Measurements from ENCODE around the gene TH. TPM values are rescaled to one million over a fixed set of nuclear protein-coding genes. Genes with fewer than 3 reads are reported as not detected.

Gene TH
- total RNA-seq, 1 experiment from 2014 or later, result not detected

DNA sequence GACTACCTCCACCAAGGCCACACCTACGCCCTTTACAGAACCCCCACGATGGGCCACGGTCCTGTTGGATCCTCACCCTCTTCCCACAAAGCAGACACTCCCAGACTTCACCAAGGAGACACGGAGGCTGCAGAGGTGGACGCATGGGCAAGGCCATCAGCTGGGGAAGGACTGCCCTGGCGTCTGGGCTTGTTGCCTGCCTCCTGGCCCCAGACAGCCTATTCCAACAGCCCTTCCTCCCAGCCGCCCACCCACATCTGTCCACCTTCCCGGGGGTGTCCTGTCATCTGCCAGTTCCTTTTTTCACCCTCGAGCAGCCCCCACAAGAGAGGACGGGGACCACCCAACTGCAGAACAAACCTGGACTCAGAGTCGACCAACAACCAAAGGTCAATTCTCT lies 28.9 kb upstream of the TH start:
- Histone ChIP-seq H3K27ac (ENCODE audit: low read length) (no peak overlapping the region), H3K4me1 (ENCODE audit: control insufficient read depth, insufficient read depth, low read length) (no peaks in the 10 kb centered on the region), H3K4me3 (ENCODE audit: low read depth in 2 of 2, low read length in 2 of 2) (no peak overlapping the region), H3K36me3 (ENCODE audit: control insufficient read depth, insufficient read depth, low read length) (no peaks in the 10 kb centered on the region), H3K27me3 (ENCODE audit: control insufficient read depth, insufficient read depth, low read length) (peaks cover 4% of the 10 kb centered on the region; the same call in 1 of the 2 replicates), H3K9me3 (ENCODE audit: control insufficient read depth, insufficient read depth, low read depth, low read length) (no peaks in the 10 kb centered on the region)
- CTCF ChIA-PET, result no interaction called here
- POLR2A ChIA-PET, result no interaction called here
- in situ Hi-C loops (cut with HindIII; ENCODE audit: low pct_unique_long_range_greater_than_20kb, low sequenced_read_pairs) (no loop called here), intact Hi-C loops (cut with micrococcal nuclease; ENCODE audit: unreplicated experiment) (no loop called here)
- no peak for ATAC-seq
- DNase-seq (ENCODE audit: low read depth, low spot score), result no peak
- no peak for TF ChIP-seq TCF7L2 (IDR thresholded peaks at IDR 0.05; ENCODE audit: low read depth, low read length)
- TF ChIP-seq SIN3A (IDR thresholded peaks at IDR 0.05; ENCODE audit: borderline replicate concordance, insufficient read depth, low read depth, low read length), result no peak
- TF ChIP-seq, protein P1, sequence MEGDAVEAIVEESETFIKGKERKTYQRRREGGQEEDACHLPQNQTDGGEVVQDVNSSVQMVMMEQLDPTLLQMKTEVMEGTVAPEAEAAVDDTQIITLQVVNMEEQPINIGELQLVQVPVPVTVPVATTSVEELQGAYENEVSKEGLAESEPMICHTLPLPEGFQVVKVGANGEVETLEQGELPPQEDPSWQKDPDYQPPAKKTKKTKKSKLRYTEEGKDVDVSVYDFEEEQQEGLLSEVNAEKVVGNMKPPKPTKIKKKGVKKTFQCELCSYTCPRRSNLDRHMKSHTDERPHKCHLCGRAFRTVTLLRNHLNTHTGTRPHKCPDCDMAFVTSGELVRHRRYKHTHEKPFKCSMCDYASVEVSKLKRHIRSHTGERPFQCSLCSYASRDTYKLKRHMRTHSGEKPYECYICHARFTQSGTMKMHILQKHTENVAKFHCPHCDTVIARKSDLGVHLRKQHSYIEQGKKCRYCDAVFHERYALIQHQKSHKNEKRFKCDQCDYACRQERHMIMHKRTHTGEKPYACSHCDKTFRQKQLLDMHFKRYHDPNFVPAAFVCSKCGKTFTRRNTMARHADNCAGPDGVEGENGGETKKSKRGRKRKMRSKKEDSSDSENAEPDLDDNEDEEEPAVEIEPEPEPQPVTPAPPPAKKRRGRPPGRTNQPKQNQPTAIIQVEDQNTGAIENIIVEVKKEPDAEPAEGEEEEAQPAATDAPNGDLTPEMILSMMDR (IDR thresholded peaks at IDR 0.05), result no peak
- TF ChIP-seq REST (IDR thresholded peaks at IDR 0.05; ENCODE audit: insufficient read depth in 1 of 2, low read depth in 2 of 2, low read length in 1 of 2), result no peak
- TF ChIP-seq POLR2AphosphoS5 (IDR thresholded peaks at IDR 0.05; ENCODE audit: low read depth, low read length), result no peak
- BruUV-seq (replicated peaks), result no TSS peak

DNA sequence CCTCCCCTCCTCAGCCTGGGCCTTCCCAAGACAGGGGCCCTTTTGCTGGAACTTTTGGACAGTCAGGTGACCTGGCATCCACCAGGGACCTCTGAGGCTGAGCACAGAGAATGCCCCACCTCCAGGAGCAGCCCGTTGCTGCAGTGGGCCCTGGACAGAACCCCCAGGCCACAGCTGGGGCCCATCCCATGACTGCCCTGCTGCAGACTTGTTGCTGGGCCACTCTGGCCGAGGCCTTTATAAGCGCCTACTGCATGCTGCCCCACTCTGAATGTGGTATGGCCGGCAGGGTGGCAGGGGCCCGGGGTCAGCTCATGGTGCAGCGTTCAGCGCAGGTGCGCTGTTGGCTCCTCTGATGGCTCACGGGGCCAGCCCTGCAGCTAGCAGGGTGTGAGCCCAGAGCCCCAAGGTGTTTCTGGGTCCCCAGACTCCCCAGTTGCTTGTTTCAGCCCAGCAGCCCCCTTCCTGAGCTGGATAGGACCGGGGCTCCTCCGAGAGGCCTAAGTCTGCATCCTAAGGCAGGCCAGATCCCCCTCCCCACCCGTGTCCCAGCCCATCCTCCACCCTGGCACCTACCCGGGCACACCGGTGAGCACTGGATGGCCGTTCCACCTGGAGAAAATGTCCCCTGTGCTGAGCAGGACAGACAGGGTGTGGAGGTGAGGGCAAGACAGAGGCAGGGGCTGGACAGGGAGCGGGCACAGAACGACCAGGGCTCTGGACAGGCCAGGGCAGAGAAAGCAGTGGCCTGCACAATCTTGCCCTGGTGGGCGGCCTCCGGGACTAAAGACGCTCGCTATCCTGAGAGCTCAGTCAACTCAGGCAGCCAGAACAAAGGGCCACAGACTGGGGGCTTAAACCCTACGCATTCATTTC lies 28.1 kb upstream of the TH start:
- POLR2A ChIA-PET, result no interaction called here
- in situ Hi-C loops (cut with HindIII; ENCODE audit: low pct_unique_long_range_greater_than_20kb, low sequenced_read_pairs), result no loop called here
- DNase-seq (ENCODE audit: low read depth, low spot score), result no peak
- Histone ChIP-seq H3K36me3 (ENCODE audit: control insufficient read depth, insufficient read depth, low read length) (no peaks in the 10 kb centered on the region), H3K27ac (ENCODE audit: low read length) (no peak overlapping the region), H3K27me3 (ENCODE audit: control insufficient read depth, insufficient read depth, low read length) (peaks cover 4% of the 10 kb centered on the region; the same call in 1 of the 2 replicates), H3K4me1 (ENCODE audit: control insufficient read depth, insufficient read depth, low read length) (peaks cover 4% of the 10 kb centered on the region; the same call in 1 of the 2 replicates), H3K4me3 (ENCODE audit: low read depth in 2 of 2, low read length in 2 of 2) (no peak overlapping the region), H3K9me3 (ENCODE audit: control insufficient read depth, insufficient read depth, low read depth, low read length) (no peaks in the 10 kb centered on the region)
- CTCF ChIA-PET, result interaction anchor here (0.6 to 1.3 kb wide), 2 partner anchors 35 to 89 kb away, joined by 3 read pairs; no protein-coding TSS in a partner anchor
- no TSS peak for BruUV-seq (replicated peaks)
- TF ChIP-seq POLR2AphosphoS5 (IDR thresholded peaks at IDR 0.05; ENCODE audit: low read depth, low read length) (no peak), REST (IDR thresholded peaks at IDR 0.05; ENCODE audit: insufficient read depth in 1 of 2, low read depth in 2 of 2, low read length in 1 of 2) (no peak), SIN3A (IDR thresholded peaks at IDR 0.05; ENCODE audit: borderline replicate concordance, insufficient read depth, low read depth, low read length) (no peak), TCF7L2 (IDR thresholded peaks at IDR 0.05; ENCODE audit: low read depth, low read length) (no peak)
- TF ChIP-seq, protein P1 (IDR thresholded peaks at IDR 0.05), result no peak
- ATAC-seq, result no peak
- intact Hi-C loops (cut with micrococcal nuclease; ENCODE audit: unreplicated experiment), result loop anchor here (2.0 kb wide), 1 partner anchor 221 kb away; no protein-coding TSS in a partner anchor

Measured in Panc1 (cell line).